RWPE2 (cell line): Measurements from ENCODE around the gene MIER2.

Experiments
- ATAC-seq: fragments of 200-7000 bp; cut with Tn5 transposase; 3 replicates; pipeline ENCODE4 v1.9.1; 2021; ENCODE audit warnings: low read depth
- DNase-seq: peaks from one replicate; pipeline ENCODE4 v3.0.0-alpha.2; 2020; ENCODE audit warnings: low spot score
- H3K27ac ChIP-seq: fragments of 450-650 bp; 2 replicates; pipeline ENCODE4 v1.5.1; 2017; ENCODE audit warnings: mild to moderate bottlenecking; ENCODE audit not compliant: poor library complexity, severe bottlenecking
- H3K27me3 ChIP-seq: fragments of 250-450 bp; sonication (Bioruptor Pico); 2 replicates; pipeline ENCODE4 v1.5.1; 2021; ENCODE audit warnings: mild to moderate bottlenecking, moderate library complexity; ENCODE audit not compliant: insufficient read depth, poor library complexity, severe bottlenecking
- H3K36me3 ChIP-seq: fragments of 250-450 bp; sonication (Bioruptor Pico); 2 replicates; pipeline ENCODE4 v1.5.1; 2020; ENCODE audit warnings: low read depth, mild to moderate bottlenecking, moderate library complexity
- H3K4me1 ChIP-seq: fragments of 250-450 bp; sonication (Bioruptor Pico); 2 replicates; pipeline ENCODE4 v1.5.1; 2021; ENCODE audit warnings: mild to moderate bottlenecking, moderate library complexity; ENCODE audit not compliant: insufficient read depth, poor library complexity, severe bottlenecking
- H3K4me3 ChIP-seq: fragments of 250-450 bp; sonication (Bioruptor Pico); 2 replicates; pipeline ENCODE4 v1.5.1; 2021; ENCODE audit warnings: mild to moderate bottlenecking, moderate library complexity; ENCODE audit not compliant: severe bottlenecking
- H3K9me3 ChIP-seq: fragments of 250-450 bp; sonication (Bioruptor Pico); 2 replicates; pipeline ENCODE4 v1.5.1; 2021; ENCODE audit warnings: mild to moderate bottlenecking, moderate library complexity; ENCODE audit not compliant: severe bottlenecking
- CTCF ChIP-seq: fragments of 450-650 bp; IDR thresholded peaks from one replicate; pipeline ENCODE4 v1.5.1; 2017; ENCODE audit warnings: mild to moderate bottlenecking, moderate library complexity; ENCODE audit not compliant: poor library complexity, severe bottlenecking

Gene MIER2

GRCh38 chr19:310781-311496, 33.7 kb downstream of the MIER2 start:
- no peaks in the 10 kb centered on the region for H3K27me3 ChIP-seq
- no peak for TF ChIP-seq CTCF
- no peak overlapping the region for H3K4me3 ChIP-seq
- DNase-seq: no peak
- ATAC-seq: no peak
- H3K4me1 ChIP-seq: no peaks in the 10 kb centered on the region
- H3K27ac ChIP-seq: no peak overlapping the region
- no peaks in the 10 kb centered on the region for H3K9me3 ChIP-seq
- peaks cover 27% of the 10 kb centered on the region for H3K36me3 ChIP-seq

GRCh38 chr19:310141-310651, 34.4 kb downstream of the MIER2 start:
- no peak overlapping the region for H3K4me3 ChIP-seq
- no peaks in the 10 kb centered on the region for H3K9me3 ChIP-seq
- H3K36me3 ChIP-seq: peaks cover 20% of the 10 kb centered on the region
- no peak for TF ChIP-seq CTCF
- H3K27ac ChIP-seq: no peak overlapping the region
- no peak for ATAC-seq
- H3K27me3 ChIP-seq: no peaks in the 10 kb centered on the region
- no peaks in the 10 kb centered on the region for H3K4me1 ChIP-seq
- DNase-seq: no peak

GRCh38 chr19:309206-309565, 35.4 kb downstream of the MIER2 start:
- peaks cover 15% of the 10 kb centered on the region; the same call in 1 of the 2 replicates for H3K36me3 ChIP-seq

GRCh38 chr19:308471-309205, 36.0 kb downstream of the MIER2 start:
- Histone ChIP-seq H3K27me3 (no peaks in the 10 kb centered on the region), H3K4me1 (no peaks in the 10 kb centered on the region), H3K9me3 (no peaks in the 10 kb centered on the region), H3K4me3 (no peak overlapping the region), H3K27ac (no peak overlapping the region), H3K36me3 (peaks cover 15% of the 10 kb centered on the region; the same call in 1 of the 2 replicates)
- no peak for DNase-seq
- no peak for TF ChIP-seq CTCF
- no peak for ATAC-seq

More at GRCh38 chr19:309206-309565, 35.4 kb downstream of the MIER2 start:
- DNase-seq (no peak), ATAC-seq (no peak)
- Histone ChIP-seq H3K27ac (no peak overlapping the region), H3K9me3 (no peaks in the 10 kb centered on the region), H3K4me3 (no peak overlapping the region), H3K4me1 (no peaks in the 10 kb centered on the region), H3K27me3 (no peaks in the 10 kb centered on the region)
- no peak for TF ChIP-seq CTCF
